Measurements from ENCODE around the gene ZBTB39.
A peak's percentile ranks its signal among the peaks of the same experiment; 100 is the strongest.
"Not testable (repeated sequence)": the region's sequence is repeated elsewhere in the genome, so short reads cannot be mapped to it uniquely, and the experiment has no call there.

The ZBTB39 gene

GRCh38 chr12:57018906-57019305 is 12.6 kb upstream of the ZBTB39 start:
- no peak for DNase-seq
- no peaks in the 10 kb centered on the region for H3K9me3 Mint-ChIP-seq
- peaks cover 14% of the 10 kb centered on the region for H3K4me1 Mint-ChIP-seq (ENCODE audit: low read depth)
- no peak overlapping the region for H3K4me3 Mint-ChIP-seq
- no peak overlapping the region for H3K27ac Mint-ChIP-seq
- H3K36me3 Mint-ChIP-seq (ENCODE audit: low read depth) = no peaks in the 10 kb centered on the region
- peaks cover 3% of the 10 kb centered on the region for H3K27me3 Mint-ChIP-seq

DNA sequence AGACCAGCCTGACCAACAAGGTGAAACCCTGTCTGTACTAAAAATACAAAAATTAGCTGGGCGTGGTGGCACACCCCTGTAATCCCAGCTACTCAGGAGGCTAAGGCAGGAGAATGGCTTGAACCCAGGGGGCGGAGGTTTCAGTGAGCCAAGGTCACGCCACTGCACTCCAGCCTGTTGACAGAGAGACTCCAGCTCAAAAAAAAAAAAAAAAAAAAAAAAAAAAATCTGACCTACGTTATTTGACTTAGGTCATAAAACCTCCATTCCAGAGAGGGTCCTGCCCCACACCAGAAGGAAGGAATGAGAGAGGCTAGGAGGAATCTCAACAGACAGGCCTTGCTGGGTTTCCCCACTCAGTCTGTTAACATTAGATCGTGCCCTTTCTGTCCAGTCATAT is 12.0 kb upstream of the ZBTB39 start:
- not testable (repeated sequence) for H3K27ac Mint-ChIP-seq; H3K36me3 Mint-ChIP-seq (ENCODE audit: low read depth); H3K9me3 Mint-ChIP-seq; H3K27me3 Mint-ChIP-seq; H3K4me3 Mint-ChIP-seq; DNase-seq
- peaks cover 14% of the 10 kb centered on the region for H3K4me1 Mint-ChIP-seq (ENCODE audit: low read depth)

GRCh38 chr12:57016348-57016747 is 10.0 kb upstream of the ZBTB39 start, which contains the start of gene TAC3:
TSS of gene TAC3 (minus strand) at chr12:57016529. CDS start at chr12:57015797, 732 bp downstream.
- Mint-ChIP-seq H3K27me3 (peaks cover 7% of the 10 kb centered on the region), H3K4me3 (no peak within 1 kb of the TSS), H3K36me3 (ENCODE audit: low read depth) (no peaks in the 10 kb centered on the region), H3K4me1 (ENCODE audit: low read depth) (peaks cover 32% of the 10 kb centered on the region), H3K27ac (no peak within 1 kb of the TSS), H3K9me3 (no peaks in the 10 kb centered on the region)
- no peak for DNase-seq

- peaks cover 7% of the 10 kb centered on the region for H3K27me3 Mint-ChIP-seq
- no peak for DNase-seq
- H3K4me3 Mint-ChIP-seq = no peak overlapping the region
- H3K9me3 Mint-ChIP-seq = no peaks in the 10 kb centered on the region
- H3K4me1 Mint-ChIP-seq (ENCODE audit: low read depth) = peaks cover 43% of the 10 kb centered on the region
- H3K36me3 Mint-ChIP-seq (ENCODE audit: low read depth) = no peaks in the 10 kb centered on the region
- H3K27ac Mint-ChIP-seq = peak overlapping the region; percentile 3
Observed at GRCh38 chr12:57012600-57013465, 6.5 kb upstream of the ZBTB39 start.

DNA sequence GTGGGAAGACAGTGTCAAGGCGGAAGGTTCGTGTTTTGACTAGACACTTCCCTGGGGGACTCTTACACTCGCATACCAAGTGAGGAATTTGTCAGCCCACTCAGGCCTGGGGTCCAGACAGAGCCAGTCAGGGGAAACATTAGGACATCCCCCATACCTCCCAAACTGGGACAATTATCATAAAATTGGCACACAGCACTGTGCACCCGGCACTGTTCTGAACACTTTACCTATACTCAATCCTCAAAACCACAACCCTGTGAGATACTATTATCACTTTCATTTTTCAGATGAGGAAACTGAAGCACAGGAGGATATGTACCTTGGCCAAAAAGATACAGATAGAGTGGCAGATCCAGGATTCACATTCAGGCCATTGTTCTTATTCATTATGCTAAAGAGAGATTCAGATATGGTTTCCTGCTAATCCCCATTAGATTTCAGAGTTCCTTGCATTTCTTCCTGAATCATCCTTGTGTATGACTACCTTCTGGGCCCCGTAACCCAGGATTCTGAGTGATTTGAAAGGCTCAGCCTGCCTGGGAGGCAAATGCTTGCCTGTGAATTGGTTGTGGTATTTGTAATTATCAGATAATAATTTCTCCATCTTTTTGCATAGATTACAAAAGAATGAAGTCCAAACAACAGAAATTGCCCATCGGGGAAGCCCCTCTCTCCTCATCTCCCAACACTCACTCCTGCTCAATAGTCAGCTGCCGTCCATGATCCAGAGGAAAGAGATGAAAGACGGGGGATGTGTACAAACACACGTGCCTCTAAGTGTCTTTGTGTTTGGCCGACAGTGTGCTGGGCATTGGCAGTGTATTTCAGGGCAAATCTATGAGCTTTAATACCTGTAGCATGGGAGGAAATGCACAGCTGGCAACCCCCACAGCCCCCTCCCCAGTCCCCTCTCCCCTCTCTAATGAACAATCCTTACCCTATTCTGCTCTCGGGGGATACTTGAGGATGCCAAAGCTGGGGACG is 5.4 kb upstream of the ZBTB39 start:
- Mint-ChIP-seq H3K4me3 (peak overlapping the region; percentile 38), H3K9me3 (no peaks in the 10 kb centered on the region), H3K27ac (peak overlapping the region; percentile 77), H3K27me3 (peaks cover 7% of the 10 kb centered on the region), H3K4me1 (ENCODE audit: low read depth) (peaks cover 54% of the 10 kb centered on the region), H3K36me3 (ENCODE audit: low read depth) (no peaks in the 10 kb centered on the region)
- DNase-seq = peak; percentile 51

DNA sequence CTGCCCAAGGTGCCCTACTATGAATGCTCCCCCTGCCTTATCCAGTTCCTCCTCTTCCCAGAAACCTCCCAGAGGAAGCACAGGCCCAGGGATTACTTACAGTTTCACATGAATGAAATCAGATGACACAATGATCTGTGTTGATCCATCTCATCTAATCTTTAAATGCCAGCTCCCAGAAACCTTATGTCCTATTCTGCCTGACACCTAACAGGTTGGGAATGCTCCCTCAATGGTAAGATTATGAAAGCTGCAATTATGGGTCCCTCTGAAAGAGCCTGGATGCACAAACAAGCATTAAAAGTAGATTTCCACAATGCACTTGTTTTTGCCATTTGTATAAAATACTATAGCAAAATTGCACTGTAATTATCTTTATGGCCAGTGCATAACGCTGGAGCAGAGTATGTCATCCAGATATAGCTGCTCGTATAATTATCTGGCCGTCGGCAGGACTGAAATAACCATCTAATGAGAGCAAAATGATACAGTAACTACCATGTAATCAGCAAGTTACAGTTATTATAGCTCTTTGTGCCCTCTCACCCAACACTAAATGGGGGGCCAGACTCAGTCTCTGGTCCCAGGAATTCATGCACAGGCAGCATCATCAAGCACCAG is 4.4 kb upstream of the ZBTB39 start:
- Mint-ChIP-seq H3K4me1 (ENCODE audit: low read depth) (peaks cover 56% of the 10 kb centered on the region), H3K36me3 (ENCODE audit: low read depth) (peaks cover 2% of the 10 kb centered on the region), H3K9me3 (no peaks in the 10 kb centered on the region), H3K27me3 (peaks cover 7% of the 10 kb centered on the region), H3K27ac (peak overlapping the region; percentile 77), H3K4me3 (no peak overlapping the region)
- no peak for DNase-seq

DNA sequence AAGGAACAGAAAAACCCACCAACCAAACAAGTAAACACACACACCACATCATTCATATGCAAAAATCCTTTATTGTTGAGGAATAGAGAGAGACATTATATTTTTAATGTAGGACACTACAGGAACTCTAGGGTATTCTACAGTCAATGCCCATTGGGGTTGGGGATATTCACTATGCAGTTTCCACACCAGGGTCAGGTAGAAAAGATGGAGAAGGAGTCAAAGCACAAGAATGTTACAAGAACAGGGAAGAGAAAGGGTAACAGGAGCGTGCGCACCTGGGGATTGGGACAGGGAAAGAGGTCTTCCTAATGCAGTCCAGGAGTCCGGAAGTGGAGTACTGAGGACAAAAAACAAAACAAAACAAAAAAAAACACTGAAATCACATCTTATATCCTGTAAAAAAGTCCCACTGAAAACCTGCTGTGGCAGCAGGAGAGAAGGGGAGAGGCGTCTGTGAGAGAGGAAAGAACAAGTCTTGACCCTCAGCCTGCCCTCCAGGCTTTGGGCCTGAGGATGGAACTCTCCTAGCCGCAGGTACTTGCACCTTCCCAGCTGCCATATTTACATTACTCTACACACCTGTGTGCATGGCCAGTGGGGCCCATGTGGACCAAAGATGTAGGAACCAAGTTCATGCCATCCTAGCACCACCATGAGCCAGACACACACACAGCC is 3.7 kb upstream of the ZBTB39 start:
- Mint-ChIP-seq H3K27me3 (peaks cover 7% of the 10 kb centered on the region), H3K27ac (no peak overlapping the region), H3K4me3 (no peak overlapping the region), H3K4me1 (ENCODE audit: low read depth) (peaks cover 63% of the 10 kb centered on the region), H3K9me3 (no peaks in the 10 kb centered on the region), H3K36me3 (ENCODE audit: low read depth) (peaks cover 8% of the 10 kb centered on the region)
- peak; percentile 22 for DNase-seq

DNA sequence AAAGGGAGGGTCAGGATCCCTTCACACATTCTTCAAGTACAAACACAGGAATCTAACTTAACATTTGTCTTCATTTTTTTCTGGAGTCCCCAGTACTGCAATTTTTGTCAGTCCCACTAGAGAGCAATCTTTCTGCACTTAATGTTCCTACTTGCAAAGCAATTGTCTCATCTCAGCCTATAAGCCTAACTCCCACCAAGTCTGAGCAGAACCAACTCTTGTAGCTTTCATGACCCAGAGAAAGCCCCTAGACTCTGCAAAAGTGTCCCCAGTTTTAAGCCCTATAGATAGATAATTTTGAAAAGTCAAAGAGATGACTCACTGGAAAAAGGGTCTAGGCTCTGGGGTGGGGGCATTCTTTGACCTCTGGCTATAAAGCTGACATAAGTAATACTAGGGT is 1.8 kb upstream of the ZBTB39 start:
- Mint-ChIP-seq H3K4me1 (ENCODE audit: low read depth) (peaks cover 78% of the 10 kb centered on the region), H3K36me3 (ENCODE audit: low read depth) (peaks cover 26% of the 10 kb centered on the region), H3K27me3 (no peaks in the 10 kb centered on the region), H3K9me3 (no peaks in the 10 kb centered on the region), H3K27ac (peak overlapping the region; percentile 91), H3K4me3 (no peak overlapping the region)
- no peak for DNase-seq

GRCh38 chr12:57006809-57007475 is 596 bp upstream of the ZBTB39 start:
- Mint-ChIP-seq H3K27ac (peak overlapping the region; percentile 91), H3K36me3 (ENCODE audit: low read depth) (peaks cover 39% of the 10 kb centered on the region), H3K9me3 (no peaks in the 10 kb centered on the region), H3K4me1 (ENCODE audit: low read depth) (peaks cover 74% of the 10 kb centered on the region), H3K27me3 (no peaks in the 10 kb centered on the region), H3K4me3 (peak overlapping the region; percentile 80)
- DNase-seq = no peak

DNA sequence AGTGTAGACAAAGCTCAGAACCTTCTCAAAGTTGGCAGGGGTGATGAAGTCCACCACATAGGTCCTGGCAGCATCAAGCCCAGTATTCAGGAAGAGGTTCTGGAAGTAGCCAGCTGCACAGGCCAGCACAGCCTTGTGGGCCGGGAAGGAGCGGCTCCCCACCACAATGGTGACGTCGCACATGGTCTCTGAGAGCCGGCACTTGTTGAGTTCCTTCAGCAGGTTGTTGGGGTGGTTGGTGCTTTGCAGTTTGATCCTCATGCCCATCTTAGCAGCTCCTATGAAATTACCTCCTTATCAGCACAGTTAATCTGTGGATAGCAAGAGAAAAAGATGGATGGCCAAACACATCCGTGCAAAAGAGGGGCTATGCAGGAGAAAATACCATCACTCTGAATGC is 1.7 kb downstream of the ZBTB39 start:
- DNase-seq = no peak
- H3K4me3 Mint-ChIP-seq = peak overlapping the region; percentile 92
- H3K27ac Mint-ChIP-seq = peak overlapping the region; percentile 9
- peaks cover 77% of the 10 kb centered on the region for H3K4me1 Mint-ChIP-seq (ENCODE audit: low read depth)
- H3K9me3 Mint-ChIP-seq = no peaks in the 10 kb centered on the region
- peaks cover 62% of the 10 kb centered on the region for H3K36me3 Mint-ChIP-seq (ENCODE audit: low read depth)
- H3K27me3 Mint-ChIP-seq = no peaks in the 10 kb centered on the region

DNA sequence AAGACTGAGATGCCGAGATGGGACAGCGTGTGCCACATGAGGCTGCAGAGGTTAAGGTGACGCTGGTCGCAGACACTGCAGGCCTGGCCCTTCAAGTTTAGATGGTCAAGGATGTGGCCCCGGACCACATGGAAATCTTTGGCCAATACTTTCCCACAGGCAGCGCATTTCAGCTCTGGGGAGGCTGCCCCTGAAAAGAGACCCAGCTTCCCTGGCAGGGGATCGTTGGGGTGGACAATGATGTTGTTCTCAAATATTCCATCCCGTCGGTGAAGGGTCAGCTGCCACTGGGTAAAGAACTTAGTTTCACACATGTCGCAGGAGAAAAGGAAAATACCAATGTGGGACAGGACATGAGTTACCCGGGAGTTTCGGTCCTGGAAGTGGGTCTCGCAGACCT is 3.0 kb downstream of the ZBTB39 start:
- peaks cover 83% of the 10 kb centered on the region for H3K4me1 Mint-ChIP-seq (ENCODE audit: low read depth)

DNA sequence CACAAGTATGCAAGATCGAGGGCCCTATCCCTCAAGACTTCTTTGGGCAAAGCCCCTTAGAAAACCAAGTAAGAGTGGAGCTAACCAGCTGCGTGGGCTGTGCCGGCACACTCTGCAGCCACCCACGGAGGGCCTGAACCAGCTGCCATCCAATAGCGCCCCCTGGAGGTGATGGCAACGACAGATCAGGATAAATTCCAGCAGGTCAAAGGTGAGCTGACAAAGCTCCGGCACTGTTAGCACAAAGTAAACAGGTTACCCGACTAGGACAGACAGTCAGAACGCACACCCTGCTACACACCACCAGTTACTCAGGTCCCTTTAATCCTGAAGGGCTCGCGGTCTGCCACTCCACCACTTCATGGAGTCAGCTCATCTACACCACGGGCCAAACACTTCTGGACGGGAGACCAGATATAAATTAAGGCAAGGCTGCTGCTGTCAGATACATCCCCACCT is 4.9 kb downstream of the ZBTB39 start:
- H3K9me3 Mint-ChIP-seq = no peaks in the 10 kb centered on the region
- peaks cover 75% of the 10 kb centered on the region for H3K4me1 Mint-ChIP-seq (ENCODE audit: low read depth)
- peak overlapping the region; percentile 37 for H3K4me3 Mint-ChIP-seq
- peak; percentile 77 for DNase-seq
- H3K27ac Mint-ChIP-seq = peak overlapping the region; percentile 52
- peaks cover 89% of the 10 kb centered on the region for H3K36me3 Mint-ChIP-seq (ENCODE audit: low read depth)
- no peaks in the 10 kb centered on the region for H3K27me3 Mint-ChIP-seq

More for the DNA sequence above, 3.0 kb downstream of the ZBTB39 start:
- Mint-ChIP-seq H3K27ac (no peak overlapping the region), H3K9me3 (no peaks in the 10 kb centered on the region), H3K4me3 (no peak overlapping the region), H3K36me3 (ENCODE audit: low read depth) (peaks cover 70% of the 10 kb centered on the region), H3K27me3 (no peaks in the 10 kb centered on the region)
- no peak for DNase-seq

- Mint-ChIP-seq H3K36me3 (ENCODE audit: low read depth) (peaks cover 94% of the 10 kb centered on the region), H3K27ac (peak overlapping the region; percentile 76), H3K4me1 (ENCODE audit: low read depth) (peaks cover 71% of the 10 kb centered on the region), H3K9me3 (no peaks in the 10 kb centered on the region), H3K4me3 (peak overlapping the region; percentile 14), H3K27me3 (no peaks in the 10 kb centered on the region)
- DNase-seq = no peak
Observed at GRCh38 chr12:57000393-57000792, 6.0 kb downstream of the ZBTB39 start.

All from activated T-cell treated with anti-CD3 and anti-CD28 coated beads, Interleukin-2, amount 50 U/mL, for 24 hours (primary cell).